Chondrocyte (in vitro differentiated cells): Measurements from ENCODE around the gene UXT. TPM values are rescaled to one million over a fixed set of nuclear protein-coding genes. Genes with fewer than 3 reads are reported as not detected.
A peak's percentile ranks its signal among the peaks of the same experiment; 100 is the strongest.
"Not testable (repeated sequence)": the region's sequence is repeated elsewhere in the genome, so short reads cannot be mapped to it uniquely, and the experiment has no call there.

Experiments used
- DNase-seq: peaks from one replicate; pipeline ENCODE4 v3.0.0; 2021; ENCODE audit warnings: mixed read lengths, low spot score
- H3K27ac Mint-ChIP-seq: one replicate; pipeline ENCODE4 v1.8.0; 2021; ENCODE audit warnings: mild to moderate bottlenecking, moderate library complexity, mixed read lengths; ENCODE audit not compliant: unreplicated experiment
- H3K27me3 Mint-ChIP-seq: 2 replicates; pipeline ENCODE4 v1.8.0; 2021; ENCODE audit warnings: low read depth, mixed read lengths
- H3K36me3 Mint-ChIP-seq: 2 replicates; pipeline ENCODE4 v1.8.0; 2021; ENCODE audit warnings: low read depth, mixed read lengths
- H3K4me1 Mint-ChIP-seq: 2 replicates; pipeline ENCODE4 v1.8.0; 2021; ENCODE audit warnings: low read depth, mild to moderate bottlenecking, mixed read lengths
- H3K4me3 Mint-ChIP-seq: one replicate; pipeline ENCODE4 v1.8.0; 2021; ENCODE audit warnings: mild to moderate bottlenecking, moderate library complexity, mixed read lengths; ENCODE audit not compliant: unreplicated experiment
- H3K9me3 Mint-ChIP-seq: 2 replicates; pipeline ENCODE4 v1.8.0; 2021; ENCODE audit warnings: low read depth, mixed read lengths
- total RNA-seq: library from RNA; stranded (reverse); gene quantifications from 3 replicates; pipeline ENCODE4 v1.2.1, GENCODE V29; 2021
- TF ChIP-seq, protein P1 (sequence below): fragments of 200-600 bp; sonication (generic); IDR thresholded peaks from 2 replicates; pipeline ENCODE4 v1.5.0; 2021; ENCODE audit warnings: antibody characterized with exemption, mild to moderate bottlenecking, moderate library complexity

UXT gene
- total RNA-seq, 1 donor from 2014 or later = 75.6 TPM

DNA sequence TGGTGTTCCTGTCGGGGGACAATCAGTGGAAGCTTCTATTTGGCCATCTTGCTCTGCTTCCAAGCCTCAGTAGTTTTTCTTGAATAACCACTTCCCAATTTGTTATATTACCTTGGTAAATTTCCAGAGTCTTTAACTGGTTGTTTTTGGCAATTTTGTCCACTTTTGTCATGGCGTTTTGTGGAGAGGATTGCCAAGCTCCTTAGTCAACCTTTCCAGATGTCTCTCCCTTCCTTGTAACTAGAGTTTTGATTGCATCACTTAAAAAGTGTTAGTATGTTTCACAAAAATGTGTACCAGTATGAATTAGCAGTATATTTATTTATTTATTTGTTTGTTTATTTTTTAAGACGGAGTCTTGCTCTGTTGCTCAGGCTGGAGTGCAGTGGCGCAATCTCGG is 15.8 kb upstream of the UXT start:
- H3K27ac Mint-ChIP-seq = no peak overlapping the region
- H3K9me3 Mint-ChIP-seq = peaks cover 25% of the 10 kb centered on the region
- peaks cover 2% of the 10 kb centered on the region for H3K36me3 Mint-ChIP-seq
- no peaks in the 10 kb centered on the region for H3K4me1 Mint-ChIP-seq
- TF ChIP-seq, protein P1, sequence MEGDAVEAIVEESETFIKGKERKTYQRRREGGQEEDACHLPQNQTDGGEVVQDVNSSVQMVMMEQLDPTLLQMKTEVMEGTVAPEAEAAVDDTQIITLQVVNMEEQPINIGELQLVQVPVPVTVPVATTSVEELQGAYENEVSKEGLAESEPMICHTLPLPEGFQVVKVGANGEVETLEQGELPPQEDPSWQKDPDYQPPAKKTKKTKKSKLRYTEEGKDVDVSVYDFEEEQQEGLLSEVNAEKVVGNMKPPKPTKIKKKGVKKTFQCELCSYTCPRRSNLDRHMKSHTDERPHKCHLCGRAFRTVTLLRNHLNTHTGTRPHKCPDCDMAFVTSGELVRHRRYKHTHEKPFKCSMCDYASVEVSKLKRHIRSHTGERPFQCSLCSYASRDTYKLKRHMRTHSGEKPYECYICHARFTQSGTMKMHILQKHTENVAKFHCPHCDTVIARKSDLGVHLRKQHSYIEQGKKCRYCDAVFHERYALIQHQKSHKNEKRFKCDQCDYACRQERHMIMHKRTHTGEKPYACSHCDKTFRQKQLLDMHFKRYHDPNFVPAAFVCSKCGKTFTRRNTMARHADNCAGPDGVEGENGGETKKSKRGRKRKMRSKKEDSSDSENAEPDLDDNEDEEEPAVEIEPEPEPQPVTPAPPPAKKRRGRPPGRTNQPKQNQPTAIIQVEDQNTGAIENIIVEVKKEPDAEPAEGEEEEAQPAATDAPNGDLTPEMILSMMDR = no peak
- no peak overlapping the region for H3K4me3 Mint-ChIP-seq
- DNase-seq = no peak
- H3K27me3 Mint-ChIP-seq = peaks cover 6% of the 10 kb centered on the region

DNA sequence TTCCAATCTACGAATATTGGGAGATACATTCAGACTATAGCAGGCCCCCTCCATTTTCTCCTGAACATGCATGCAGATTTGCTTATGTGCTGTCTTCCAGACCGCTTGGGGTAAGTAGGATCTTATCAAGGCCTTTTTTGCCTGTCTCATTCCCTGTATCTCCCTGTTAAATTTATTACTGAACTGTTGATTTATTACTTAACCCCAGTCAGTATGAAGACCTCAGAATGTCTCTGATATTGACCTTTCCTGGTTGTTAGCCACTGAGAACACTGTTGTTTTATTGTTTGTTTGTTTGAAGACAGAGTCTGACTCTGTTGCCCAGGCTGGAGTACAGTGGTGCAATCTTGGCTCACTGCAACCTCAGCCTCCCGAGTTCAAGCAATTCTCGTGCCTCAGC is 6.8 kb upstream of the UXT start:
- H3K9me3 Mint-ChIP-seq = peaks cover 19% of the 10 kb centered on the region
- H3K27ac Mint-ChIP-seq, H3K27me3 Mint-ChIP-seq, H3K36me3 Mint-ChIP-seq, H3K4me3 Mint-ChIP-seq, DNase-seq, H3K4me1 Mint-ChIP-seq: not testable (repeated sequence)

DNA sequence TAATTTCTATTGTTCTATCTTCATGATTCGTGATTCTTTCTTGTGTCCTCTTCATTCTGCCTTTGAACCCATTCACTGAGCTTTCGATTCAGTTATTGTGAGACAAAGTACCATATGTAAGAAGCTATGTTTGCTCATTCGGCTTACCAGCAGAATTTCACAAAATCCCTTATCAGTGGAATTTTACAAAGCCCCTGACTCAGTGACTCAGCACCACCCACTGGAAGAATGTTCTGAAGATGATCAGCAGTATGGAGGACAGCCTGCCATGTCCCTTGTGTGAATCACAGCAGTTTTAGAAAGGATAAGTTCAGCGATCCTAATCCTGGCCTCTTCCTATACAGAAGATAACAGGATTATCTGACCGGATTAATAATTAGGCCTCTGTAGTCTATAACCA is 5.8 kb upstream of the UXT start:
- DNase-seq = no peak
- Mint-ChIP-seq H3K27me3 (no peaks in the 10 kb centered on the region), H3K9me3 (peaks cover 14% of the 10 kb centered on the region)

DNA sequence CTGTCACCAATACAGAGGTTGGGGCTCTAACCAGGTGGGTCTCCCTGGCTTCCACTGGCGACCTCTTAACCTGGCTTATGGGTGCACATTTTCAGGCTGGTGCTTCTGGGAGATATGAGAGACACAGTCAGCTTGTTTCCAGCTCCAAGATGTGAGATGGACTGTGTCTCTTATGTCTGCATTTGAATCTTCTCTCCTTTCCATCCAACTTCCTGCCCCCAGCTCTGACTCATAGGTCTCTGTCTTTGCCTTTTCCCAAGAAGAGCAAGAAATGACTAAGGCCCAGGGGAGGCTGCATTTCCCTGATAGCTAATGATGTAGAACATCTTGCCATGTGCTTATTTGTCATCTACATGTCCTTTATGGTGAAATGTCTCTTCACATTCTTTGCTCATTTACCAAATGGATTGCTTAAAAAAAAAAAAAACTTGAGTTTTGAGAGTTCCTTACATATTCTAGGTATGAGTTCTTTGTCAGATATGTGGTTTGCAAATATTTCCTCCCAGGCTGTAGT is 3.2 kb upstream of the UXT start:
- Mint-ChIP-seq H3K27ac (peak overlapping the region; percentile 37), H3K36me3 (no peaks in the 10 kb centered on the region), H3K4me1 (peaks cover 19% of the 10 kb centered on the region), H3K9me3 (peaks cover 14% of the 10 kb centered on the region), H3K27me3 (no peaks in the 10 kb centered on the region), H3K4me3 (no peak overlapping the region)
- TF ChIP-seq, protein P1 = no peak
- no peak for DNase-seq

More for the DNA sequence above, 5.8 kb upstream of the UXT start:
- no peak overlapping the region for H3K27ac Mint-ChIP-seq
- H3K4me1 Mint-ChIP-seq = peaks cover 11% of the 10 kb centered on the region
- H3K4me3 Mint-ChIP-seq = no peak overlapping the region
- no peaks in the 10 kb centered on the region for H3K36me3 Mint-ChIP-seq
- TF ChIP-seq, protein P1 = no peak

DNA sequence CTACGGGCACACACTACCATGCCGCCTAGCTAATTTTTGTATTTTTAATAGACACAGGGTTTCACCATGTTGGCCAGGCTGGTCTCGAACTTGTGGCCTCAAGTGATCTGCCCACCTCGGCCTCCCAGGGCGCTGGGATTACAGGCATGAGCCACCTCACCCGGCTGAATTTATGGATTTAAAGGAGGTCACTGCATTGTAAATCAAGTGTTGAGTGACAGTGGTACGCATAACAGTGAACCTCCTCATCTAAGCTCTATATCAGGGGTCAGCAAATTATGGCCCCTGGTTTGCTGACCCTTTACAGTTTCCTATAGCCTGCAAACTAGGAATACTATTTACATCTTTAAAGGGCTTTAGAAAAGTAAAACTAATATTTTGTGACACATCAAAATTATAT is 2.6 kb upstream of the UXT start:
- no peak for DNase-seq
- TF ChIP-seq, protein P1 = no peak
- Mint-ChIP-seq H3K4me1 (peaks cover 19% of the 10 kb centered on the region), H3K9me3 (peaks cover 14% of the 10 kb centered on the region), H3K36me3 (peaks cover under 1% of the 10 kb centered on the region), H3K27me3 (no peaks in the 10 kb centered on the region), H3K4me3 (no peak overlapping the region), H3K27ac (no peak overlapping the region)

DNA sequence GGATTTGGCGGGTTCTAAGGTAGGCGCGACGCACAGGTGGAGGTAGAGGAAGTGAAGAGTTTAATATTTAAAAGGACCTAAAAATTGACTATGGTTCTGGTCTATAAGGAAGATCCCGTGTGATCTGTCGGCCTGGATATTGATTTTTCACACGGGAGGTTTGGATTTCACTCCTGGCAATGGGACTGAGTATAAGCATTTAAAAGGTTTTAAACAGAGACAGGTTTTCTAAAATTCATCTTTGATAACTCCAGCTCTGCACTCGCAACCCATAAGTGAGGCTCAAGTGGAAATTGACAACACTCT is 394 bp upstream of the UXT start:
- H3K36me3 Mint-ChIP-seq = peaks cover 6% of the 10 kb centered on the region
- peak overlapping the region; percentile 85 for H3K4me3 Mint-ChIP-seq
- peaks cover 14% of the 10 kb centered on the region for H3K9me3 Mint-ChIP-seq
- TF ChIP-seq, protein P1 = no peak
- no peak for DNase-seq
- peaks cover 19% of the 10 kb centered on the region for H3K4me1 Mint-ChIP-seq
- no peaks in the 10 kb centered on the region for H3K27me3 Mint-ChIP-seq
- H3K27ac Mint-ChIP-seq = peak overlapping the region; percentile 99
